H1 (cell line): ENCODE measurements around the gene GSTT4. TPM values are rescaled to one million over a fixed set of nuclear protein-coding genes. Genes with fewer than 3 reads are reported as not detected.

Experiments used
- CBX5 ChIP-seq: fragments of 300-800, 300-1000 bp; sonication (generic); IDR thresholded peaks from 2 replicates; pipeline ENCODE4 v1.7.1; 2016; ENCODE audit warnings: antibody characterized with exemption, low read length, low read depth
- polyA plus RNA-seq, 7 experiments: library from polyadenylated mRNA; depleted of rRNA in 3 of 7; stranded (reverse) in 5 of 7; unstranded in 2 of 7; fragments of >200 nt in 5 of 7; fragments of 200-250 nt in 2 of 7; gene quantifications; 1 replicate in 5 of 7; 2 replicates in 1 of 7; 4 replicates in 1 of 7; pipeline versions ENCODE4 v1.2.1 to v1.2.3, GENCODE V29; 2011 to 2013; ENCODE audit warnings: missing spikeins in 2 of 7, mixed read lengths in 2 of 7
- total RNA-seq: library from RNA; stranded (reverse); fragmentation: NEBNext Ultra II Directional; extraction: Animal tissue kit (Norgen Biotek cat#: 25700); gene quantifications from 2 replicates; pipeline ENCODE4 v1.2.1, GENCODE V29; 2021
- TF ChIP-seq, protein P1 (sequence below): fragments of 300-600 bp; sonication (generic); IDR thresholded peaks from 2 replicates; pipeline ENCODE4 v1.7.1; 2012; ENCODE audit warnings: low read length, moderate library complexity, mild to moderate bottlenecking, inconsistent platforms; ENCODE audit not compliant: insufficient replicate concordance

Gene GSTT4
- total and polyA plus RNA-seq, 2 of the 8 experiments (the other 6 are each of a cell fraction or from before 2014, with no cell fraction given) = 0.14 TPM; not detected in 1

DNA sequence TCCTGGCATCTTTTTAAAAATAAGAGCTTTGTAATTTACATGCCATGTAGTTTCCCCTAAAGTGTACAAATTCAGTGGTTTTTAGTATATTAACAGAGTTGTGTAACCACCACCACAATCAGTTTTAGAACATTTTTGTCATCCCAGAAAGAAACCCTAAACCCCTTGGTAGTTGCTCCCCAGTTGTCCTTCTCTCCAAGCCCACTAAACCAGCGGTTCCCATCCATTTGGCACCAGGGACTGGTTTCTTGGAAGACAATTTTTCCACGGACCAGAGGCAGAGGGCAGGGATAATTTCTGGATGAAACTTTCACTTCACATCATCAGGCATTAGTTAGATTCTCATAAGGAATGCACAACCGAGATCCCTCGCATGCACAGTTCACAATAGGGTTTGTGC is 28.5 kb upstream of the GSTT4 start (continued):
- TF ChIP-seq, protein P1, sequence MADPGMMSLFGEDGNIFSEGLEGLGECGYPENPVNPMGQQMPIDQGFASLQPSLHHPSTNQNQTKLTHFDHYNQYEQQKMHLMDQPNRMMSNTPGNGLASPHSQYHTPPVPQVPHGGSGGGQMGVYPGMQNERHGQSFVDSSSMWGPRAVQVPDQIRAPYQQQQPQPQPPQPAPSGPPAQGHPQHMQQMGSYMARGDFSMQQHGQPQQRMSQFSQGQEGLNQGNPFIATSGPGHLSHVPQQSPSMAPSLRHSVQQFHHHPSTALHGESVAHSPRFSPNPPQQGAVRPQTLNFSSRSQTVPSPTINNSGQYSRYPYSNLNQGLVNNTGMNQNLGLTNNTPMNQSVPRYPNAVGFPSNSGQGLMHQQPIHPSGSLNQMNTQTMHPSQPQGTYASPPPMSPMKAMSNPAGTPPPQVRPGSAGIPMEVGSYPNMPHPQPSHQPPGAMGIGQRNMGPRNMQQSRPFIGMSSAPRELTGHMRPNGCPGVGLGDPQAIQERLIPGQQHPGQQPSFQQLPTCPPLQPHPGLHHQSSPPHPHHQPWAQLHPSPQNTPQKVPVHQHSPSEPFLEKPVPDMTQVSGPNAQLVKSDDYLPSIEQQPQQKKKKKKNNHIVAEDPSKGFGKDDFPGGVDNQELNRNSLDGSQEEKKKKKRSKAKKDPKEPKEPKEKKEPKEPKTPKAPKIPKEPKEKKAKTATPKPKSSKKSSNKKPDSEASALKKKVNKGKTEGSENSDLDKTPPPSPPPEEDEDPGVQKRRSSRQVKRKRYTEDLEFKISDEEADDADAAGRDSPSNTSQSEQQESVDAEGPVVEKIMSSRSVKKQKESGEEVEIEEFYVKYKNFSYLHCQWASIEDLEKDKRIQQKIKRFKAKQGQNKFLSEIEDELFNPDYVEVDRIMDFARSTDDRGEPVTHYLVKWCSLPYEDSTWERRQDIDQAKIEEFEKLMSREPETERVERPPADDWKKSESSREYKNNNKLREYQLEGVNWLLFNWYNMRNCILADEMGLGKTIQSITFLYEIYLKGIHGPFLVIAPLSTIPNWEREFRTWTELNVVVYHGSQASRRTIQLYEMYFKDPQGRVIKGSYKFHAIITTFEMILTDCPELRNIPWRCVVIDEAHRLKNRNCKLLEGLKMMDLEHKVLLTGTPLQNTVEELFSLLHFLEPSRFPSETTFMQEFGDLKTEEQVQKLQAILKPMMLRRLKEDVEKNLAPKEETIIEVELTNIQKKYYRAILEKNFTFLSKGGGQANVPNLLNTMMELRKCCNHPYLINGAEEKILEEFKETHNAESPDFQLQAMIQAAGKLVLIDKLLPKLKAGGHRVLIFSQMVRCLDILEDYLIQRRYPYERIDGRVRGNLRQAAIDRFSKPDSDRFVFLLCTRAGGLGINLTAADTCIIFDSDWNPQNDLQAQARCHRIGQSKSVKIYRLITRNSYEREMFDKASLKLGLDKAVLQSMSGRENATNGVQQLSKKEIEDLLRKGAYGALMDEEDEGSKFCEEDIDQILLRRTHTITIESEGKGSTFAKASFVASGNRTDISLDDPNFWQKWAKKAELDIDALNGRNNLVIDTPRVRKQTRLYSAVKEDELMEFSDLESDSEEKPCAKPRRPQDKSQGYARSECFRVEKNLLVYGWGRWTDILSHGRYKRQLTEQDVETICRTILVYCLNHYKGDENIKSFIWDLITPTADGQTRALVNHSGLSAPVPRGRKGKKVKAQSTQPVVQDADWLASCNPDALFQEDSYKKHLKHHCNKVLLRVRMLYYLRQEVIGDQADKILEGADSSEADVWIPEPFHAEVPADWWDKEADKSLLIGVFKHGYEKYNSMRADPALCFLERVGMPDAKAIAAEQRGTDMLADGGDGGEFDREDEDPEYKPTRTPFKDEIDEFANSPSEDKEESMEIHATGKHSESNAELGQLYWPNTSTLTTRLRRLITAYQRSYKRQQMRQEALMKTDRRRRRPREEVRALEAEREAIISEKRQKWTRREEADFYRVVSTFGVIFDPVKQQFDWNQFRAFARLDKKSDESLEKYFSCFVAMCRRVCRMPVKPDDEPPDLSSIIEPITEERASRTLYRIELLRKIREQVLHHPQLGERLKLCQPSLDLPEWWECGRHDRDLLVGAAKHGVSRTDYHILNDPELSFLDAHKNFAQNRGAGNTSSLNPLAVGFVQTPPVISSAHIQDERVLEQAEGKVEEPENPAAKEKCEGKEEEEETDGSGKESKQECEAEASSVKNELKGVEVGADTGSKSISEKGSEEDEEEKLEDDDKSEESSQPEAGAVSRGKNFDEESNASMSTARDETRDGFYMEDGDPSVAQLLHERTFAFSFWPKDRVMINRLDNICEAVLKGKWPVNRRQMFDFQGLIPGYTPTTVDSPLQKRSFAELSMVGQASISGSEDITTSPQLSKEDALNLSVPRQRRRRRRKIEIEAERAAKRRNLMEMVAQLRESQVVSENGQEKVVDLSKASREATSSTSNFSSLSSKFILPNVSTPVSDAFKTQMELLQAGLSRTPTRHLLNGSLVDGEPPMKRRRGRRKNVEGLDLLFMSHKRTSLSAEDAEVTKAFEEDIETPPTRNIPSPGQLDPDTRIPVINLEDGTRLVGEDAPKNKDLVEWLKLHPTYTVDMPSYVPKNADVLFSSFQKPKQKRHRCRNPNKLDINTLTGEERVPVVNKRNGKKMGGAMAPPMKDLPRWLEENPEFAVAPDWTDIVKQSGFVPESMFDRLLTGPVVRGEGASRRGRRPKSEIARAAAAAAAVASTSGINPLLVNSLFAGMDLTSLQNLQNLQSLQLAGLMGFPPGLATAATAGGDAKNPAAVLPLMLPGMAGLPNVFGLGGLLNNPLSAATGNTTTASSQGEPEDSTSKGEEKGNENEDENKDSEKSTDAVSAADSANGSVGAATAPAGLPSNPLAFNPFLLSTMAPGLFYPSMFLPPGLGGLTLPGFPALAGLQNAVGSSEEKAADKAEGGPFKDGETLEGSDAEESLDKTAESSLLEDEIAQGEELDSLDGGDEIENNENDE = no peak
- TF ChIP-seq CBX5 = no peak
